NCI-H1092 (cell line): Measurements from ENCODE around the gene AGRN.
"Not testable (repeated sequence)": the region's sequence is repeated elsewhere in the genome, so short reads cannot be mapped to it uniquely, and the experiment has no call there.

Source experiments
- DNase-seq: peaks from one replicate; lab custom pipeline; 2025; lab: John Stamatoyannopoulos, UW

AGRN gene

GRCh38 chr1:1020000-1020404 is at the start of gene AGRN:
Gene AGRN, plus strand, starts transcription at chr1:1020120. Its CDS starts 53 bp downstream, at chr1:1020173.
- no peak for DNase-seq

GRCh38 chr1:970242-970972 is 49.5 kb upstream of the AGRN start:
- no peak for DNase-seq

DNA sequence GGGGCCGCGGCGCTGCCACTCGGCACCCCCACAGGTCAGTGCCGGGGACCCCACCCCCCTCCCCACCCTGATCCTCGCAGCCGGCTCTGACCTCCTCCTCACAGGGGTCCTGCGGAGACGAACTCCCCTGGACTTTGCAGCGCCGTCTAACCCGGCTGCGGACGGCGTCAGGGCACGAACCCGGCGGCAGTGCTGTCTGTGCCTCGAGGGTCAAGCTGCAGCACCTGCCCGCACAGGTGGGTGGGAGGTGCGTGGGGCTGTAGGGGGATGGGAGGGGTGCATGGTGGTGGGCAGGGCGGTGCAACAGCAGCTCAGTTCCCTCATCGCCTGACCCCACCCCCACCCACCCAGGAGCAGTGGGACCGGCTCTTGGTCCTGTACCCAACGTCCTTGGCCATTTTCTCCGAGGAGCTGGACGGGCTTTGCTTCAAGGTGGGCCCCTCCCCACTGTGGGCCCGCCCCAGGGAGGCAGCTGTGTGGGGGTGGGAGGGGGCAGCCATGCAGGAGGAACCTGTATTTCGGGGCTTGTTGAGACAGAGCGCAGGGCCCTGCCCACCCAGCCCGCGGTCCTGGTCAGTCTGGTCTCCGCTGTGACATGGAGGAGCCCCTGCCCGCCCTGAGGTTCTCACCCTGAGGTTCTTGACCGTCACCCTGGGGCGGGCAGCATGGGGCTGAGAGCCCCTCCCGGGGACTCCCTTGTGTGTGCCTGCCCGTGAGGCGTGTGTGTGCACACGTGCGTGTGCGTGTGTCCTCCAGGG is 48.8 kb upstream of the AGRN start:
- DNase-seq, result no peak

DNA sequence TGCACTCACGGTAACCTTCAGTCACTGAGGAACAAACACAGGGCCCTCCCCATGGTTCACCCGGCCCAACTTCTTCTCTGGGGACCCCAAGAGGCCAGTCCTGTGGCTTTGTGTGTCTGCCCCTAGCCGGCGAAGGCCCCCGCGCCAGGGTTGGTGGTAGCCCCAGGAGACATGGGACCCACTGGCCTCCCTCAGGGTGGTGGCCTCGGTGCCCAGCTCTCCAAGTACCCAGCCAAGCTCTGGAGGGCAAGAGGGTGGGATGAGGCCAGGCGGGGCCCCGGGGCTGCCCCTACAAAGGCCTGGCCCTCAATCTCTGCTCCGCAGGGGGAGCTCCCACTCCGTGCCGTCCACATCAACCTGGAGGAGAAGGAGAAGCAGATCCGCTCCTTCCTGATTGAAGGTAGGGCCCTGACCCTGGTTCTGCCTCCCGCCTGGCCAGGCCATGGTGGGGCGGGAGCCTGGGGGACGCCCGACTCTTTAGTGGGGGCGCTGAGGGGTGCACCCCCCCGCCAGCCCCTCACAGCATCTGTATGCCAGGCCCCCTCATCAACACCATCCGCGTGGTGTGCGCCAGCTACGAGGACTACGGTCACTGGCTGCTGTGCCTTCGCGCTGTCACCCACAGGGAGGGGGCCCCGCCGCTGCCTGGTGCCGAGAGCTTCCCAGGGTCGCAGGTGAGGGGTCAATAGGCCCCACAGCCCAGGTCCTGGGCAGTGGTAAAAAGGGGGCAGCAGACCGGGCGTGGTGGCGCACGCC is 48.0 kb upstream of the AGRN start:
- DNase-seq, result no peak

GRCh38 chr1:972726-973458 is 47.0 kb upstream of the AGRN start:
- DNase-seq, result no peak

DNA sequence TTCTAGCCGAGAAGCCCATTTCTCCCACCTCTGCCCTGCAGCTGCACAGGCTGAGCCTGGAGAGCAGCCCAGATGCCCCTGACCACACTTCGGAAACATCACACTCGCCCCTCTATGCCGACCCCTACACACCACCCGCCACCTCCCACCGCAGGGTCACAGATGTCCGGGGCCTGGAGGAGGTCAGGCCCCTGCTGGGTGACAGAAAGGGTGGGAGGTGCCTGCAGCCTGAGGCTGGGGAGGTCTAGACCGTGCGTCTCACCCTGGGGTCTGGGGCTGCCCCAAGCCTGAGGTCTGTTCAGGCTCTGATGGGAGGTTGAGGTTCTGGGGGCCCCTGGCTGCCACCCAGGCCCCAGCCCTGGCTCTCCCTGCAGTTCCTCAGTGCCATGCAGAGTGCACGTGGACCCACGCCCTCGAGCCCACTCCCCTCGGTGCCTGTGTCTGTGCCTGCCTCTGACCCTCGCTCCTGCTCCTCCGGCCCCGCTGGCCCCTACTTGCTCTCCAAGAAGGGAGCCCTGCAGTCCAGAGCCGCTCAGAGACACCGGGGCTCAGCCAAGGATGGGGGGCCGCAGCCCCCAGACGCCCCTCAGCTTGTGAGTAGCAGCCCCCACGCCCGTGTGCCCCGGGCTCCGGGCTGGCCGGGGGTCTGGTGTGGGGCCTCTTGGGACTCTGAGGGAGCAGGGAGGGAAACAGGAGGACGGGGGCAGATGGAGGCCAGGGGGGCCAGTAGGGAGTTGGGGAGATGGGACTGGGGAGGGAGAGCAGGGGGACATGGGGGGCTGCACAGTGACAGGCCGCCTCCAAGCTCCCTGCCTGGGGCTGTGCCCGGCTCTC is 46.2 kb upstream of the AGRN start:
- DNase-seq, result no peak

GRCh38 chr1:974293-974640 is 45.7 kb upstream of the AGRN start:
- no peak for DNase-seq

DNA sequence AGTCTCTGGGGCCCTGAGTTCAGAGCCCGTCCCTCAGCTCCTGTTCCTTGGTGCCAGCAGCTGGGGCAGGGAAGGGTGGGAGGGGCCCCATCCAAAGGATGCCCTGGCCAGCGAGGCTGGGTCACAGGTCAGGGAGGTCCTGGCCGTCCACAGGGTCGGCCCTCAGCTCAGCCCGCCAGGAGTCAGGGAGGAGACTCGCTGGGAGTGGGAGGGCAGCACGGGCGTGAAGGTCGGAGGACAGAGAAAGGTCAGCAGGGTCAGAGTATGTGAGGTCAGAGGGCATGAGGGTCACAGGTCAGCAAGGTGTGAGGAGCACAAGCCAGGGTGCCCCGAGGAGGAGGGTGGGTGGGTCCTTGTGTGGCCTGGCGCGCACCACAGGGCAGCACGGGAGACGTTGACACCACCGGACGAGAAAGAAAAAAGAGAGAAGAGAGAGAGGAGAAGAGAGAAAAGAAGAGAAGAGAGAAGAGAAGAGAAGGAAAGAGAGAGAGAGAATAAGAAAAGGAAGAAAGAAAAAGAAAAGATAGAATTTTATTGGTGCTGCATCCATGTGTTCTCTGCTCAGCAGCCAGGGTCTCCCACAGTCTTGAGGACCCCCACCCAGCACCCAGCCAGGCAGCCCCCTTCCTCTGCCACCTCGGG is 45.1 kb upstream of the AGRN start:
- DNase-seq, result no peak

DNA sequence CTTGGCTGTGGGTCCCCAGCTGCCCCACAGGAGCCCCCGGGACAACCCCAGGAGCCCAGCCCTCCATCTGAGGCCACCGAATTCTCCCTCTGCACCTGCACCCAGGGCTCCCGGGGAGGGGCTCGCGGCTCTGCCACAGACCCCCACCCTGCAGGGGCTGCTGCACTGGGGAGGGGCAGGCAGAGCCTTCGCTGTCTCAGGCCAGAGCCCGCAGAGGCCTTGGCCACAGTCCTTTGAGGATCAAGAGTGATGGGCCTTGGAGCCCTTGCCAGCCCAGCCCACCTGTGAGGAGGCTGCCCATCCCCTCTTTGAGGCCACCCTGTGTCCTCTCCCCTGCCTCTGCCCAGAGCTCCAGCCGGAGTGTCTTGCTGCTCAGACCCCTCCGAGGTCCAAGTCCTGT is 44.6 kb upstream of the AGRN start:
- no peak for DNase-seq

DNA sequence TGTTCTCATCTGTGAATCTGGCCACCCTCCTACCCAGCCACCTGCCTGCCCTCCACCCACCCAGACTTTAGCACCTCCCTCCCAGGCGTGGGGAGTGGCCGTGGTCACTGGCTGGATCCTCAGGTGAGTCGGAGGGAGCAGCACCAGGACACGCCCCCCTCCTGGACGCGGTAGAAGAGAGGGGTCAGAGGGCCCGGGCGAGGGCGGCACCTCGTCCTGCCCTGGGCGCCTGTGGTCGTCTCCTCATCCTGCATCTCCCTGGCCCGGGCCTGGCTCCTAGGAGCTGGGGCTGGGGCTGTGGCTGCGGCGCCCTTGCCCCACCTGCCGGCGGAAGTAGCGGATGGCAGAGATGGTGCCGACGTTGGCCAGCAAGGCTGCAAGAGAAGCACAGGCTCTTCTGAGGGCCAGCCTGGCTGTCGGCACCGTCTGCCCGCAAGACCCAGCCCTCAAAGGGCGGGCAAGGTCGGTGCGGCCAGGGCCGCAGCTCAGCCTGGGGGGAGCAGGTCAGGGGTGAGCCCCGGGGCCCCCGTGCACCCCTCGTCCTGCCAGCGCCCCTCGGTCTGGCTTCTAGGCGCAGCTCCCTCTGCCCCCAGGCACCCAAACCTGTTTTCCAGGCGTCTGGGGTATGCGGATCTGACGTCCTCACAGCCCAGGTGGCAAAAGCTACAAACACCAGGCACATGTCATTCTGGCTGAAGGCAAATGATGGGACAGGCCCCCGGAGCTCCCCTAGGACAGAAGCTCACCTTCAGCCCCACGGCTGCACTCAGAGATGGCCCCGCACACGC is 43.8 kb upstream of the AGRN start:
- no peak for DNase-seq

DNA sequence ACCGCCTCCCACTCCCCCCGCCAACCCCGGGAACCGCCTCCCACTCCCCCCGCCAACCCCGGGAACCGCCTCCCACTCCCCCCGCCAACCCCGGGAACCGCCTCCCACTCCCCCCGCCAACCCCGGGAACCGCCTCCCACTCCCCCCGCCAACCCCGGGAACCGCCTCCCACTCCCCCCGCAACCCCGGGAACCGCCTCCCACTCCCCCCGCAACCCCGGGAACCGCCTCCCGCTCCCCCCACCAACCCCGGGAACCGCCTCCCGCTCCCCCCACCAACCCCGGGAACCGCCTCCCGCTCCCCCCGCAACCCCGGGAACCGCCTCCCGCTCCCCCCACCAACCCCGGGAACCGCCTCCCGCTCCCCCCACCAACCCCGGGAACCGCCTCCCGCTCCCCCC is 43.1 kb upstream of the AGRN start:
- DNase-seq, result not testable (repeated sequence)

DNA sequence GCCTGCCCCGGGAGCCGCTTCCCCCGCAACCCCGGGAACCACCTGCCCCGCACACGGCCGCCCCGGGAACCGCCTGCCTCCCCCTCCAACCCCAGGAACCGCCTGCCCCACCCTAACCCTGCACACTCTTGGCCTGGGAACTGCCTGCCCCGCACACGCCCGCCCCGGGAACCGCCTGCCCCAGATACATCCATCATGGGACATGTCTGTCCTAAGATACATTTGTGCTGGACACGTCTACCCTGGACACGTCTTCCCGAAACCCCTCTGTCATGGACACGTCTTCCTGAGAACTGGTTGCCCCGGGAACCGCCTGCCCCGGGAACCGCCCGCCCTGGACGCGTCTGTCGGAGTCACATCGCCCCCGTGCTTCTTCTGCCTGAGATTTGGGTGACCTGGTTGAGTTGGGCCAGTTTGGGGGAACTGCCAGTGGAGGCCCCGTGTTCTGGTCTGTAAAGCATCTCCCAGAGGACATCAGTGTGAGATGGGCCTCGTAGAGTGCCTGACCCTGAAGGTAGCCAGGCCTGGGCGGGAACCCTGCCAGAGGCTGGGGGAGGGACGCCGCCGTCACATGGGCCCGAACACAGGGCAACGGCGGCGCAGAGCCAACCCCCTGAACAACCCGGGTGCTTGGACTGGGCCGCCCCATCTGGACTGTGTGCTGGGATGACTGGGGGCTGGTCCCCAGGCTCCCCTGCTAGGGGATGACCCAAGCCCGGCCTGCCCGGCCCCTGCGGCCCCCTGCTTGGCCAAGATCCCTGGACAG is 41.7 kb upstream of the AGRN start:
- no peak for DNase-seq

DNA sequence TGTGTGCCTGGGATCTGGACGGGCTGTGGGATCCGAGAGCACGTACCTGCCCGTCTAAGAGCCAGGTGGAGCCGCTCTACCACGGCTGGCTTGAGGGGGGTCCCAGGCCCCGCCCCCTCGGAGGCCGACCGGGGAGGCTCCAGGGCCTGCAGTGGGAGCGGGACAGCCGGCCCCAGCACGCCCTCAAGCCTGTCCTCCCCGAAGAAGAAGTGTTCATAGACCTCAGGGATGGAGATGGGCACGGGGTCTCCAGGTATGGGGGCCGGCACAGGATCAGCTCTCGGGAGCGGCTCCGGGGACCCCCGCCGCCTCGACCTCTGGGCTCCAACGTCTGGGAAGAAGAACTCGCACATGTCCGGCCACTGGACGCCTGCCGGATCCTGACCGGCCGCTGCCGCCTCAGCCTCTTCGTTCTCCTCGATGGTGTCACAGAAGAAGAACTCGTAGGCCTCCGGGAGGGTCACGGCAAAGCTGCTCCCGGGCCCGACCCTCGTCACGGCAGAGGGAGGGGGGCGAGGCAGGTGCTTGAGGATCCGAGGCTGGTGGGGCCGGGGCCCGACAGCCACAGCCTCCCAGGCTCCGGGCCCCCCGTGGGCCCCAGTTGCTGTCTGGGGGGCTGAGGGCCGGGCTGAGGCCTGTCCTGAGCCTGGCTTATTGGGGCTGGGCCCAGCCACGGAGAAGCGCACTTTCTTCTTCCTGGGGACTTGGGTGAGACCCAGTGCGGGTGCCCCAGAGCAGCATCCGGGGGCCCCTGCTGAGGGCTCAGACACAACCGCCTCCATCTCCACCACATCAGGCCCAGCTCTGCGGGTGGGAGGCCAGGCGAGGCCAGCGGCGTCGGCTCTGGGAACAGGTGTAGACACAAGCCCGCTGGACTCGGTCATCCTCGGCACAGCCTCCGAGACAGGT is 40.8 kb upstream of the AGRN start:
- no peak for DNase-seq

DNA sequence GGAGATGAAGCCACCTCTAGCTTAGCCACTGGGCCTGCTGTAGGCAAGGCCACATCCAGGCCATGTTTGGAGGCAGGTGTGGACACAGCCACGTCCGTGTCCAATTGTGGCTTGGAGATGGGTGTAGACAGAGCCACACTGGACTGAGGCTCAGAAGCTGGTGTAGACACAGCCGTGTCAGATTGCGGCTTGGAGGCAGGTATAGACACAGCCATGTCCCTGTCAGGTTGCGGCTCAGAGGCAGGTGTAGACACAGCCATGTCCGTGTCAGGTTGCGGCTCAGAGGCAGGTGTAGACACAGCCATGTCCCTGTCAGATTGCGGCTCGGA is 40.2 kb upstream of the AGRN start:
- DNase-seq, result no peak

DNA sequence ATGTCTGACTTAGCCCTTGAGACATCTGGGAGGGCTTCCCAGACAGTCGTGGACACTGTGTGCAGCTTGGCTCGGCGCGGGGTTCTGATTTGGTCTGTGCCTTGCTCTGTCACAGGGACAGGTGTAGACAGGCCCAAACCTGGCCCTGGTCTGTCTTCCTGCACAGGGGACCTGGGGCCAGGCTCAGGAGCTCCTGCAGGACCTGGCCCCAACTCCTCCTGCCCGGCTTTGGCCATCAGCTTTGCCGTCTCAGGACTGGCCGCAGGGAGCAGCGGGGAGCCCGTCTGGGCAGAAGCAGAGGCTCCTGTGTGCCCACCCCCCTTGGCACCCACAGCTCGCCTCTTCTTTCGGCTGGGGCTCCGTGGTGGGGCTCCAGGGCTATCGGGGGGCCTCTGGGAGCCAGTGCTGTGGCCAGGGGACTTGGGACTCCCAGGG is 39.8 kb upstream of the AGRN start:
- no peak for DNase-seq

- DNase-seq, result no peak
Measured at GRCh38 chr1:980602-981395, 39.1 kb upstream of the AGRN start.

- DNase-seq, result no peak
Measured at GRCh38 chr1:981491-981954, 38.4 kb upstream of the AGRN start.
